ENCODE measurements around the gene GALNT10. TPM values are rescaled to one million over a fixed set of nuclear protein-coding genes. Genes with fewer than 3 reads are reported as not detected.

GALNT10 gene
- total and polyA plus RNA-seq, 2 experiments from 2014 or later, result 3.2 to 12.9 TPM

DNA sequence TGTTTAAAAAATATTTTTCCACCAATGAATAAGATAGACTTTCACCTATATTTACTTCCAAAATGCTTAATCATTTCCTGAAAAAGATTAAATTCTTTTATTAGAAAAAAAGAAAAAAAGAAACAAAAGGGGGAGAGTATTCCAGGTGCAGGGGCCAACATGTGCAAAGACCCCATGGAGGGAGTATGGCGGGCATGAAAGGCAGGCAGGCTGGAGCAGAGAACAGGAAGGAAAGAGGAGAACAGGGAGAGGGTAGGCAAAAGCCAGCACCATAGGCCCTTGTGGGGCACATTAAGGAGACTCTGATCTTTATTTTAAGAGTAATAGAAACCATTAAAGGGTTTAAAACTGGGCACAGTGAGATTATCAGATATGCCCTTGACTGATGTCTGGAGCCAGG, 238.8 kb downstream of the GALNT10 start:
- Histone ChIP-seq H3K9me2 (ENCODE audit: insufficient read depth) (no peaks in the 10 kb centered on the region), H3F3A (replicated peaks; ENCODE audit: low read depth) (no peaks in the 10 kb centered on the region), H3K4me2 (no peak overlapping the region), H3K4me3 (no peak overlapping the region), H3K79me2 (replicated peaks; ENCODE audit: insufficient read depth) (no peaks in the 10 kb centered on the region), H2AFZ (no peak overlapping the region), H4K20me1 (replicated peaks; ENCODE audit: insufficient read depth) (no peaks in the 10 kb centered on the region; the same call in 1 of the 2 replicates), H3K36me3 (ENCODE audit: insufficient read depth) (no peaks in the 10 kb centered on the region), H3K27me3 (ENCODE audit: insufficient read depth) (no peaks in the 10 kb centered on the region), H3K4me1 (ENCODE audit: insufficient read depth) (no peaks in the 10 kb centered on the region), H3K27ac (ENCODE audit: low read depth) (no peak overlapping the region)
- H3K27me3 Mint-ChIP-seq (ENCODE audit: insufficient read depth, low read depth, poor library complexity), result peaks cover 2% of the 10 kb centered on the region
- DNase-seq (ENCODE audit: low spot score), result no peak
- H3K9me3 Mint-ChIP-seq, result peaks cover 2% of the 10 kb centered on the region; the same call in 1 of the 3 replicates
- peaks cover 1% of the 10 kb centered on the region; the same call in 2 of the 3 replicates for H3K36me3 Mint-ChIP-seq (ENCODE audit: low read depth)
- H3K4me1 Mint-ChIP-seq, result no peaks in the 10 kb centered on the region
- no peak for ATAC-seq
- TF ChIP-seq EZH2phosphoT487 (IDR thresholded peaks at IDR 0.05; ENCODE audit: unreplicated experiment) (no peak), JUNB (IDR thresholded peaks at IDR 0.05; ENCODE audit: unreplicated experiment) (no peak), ETS1 (IDR thresholded peaks at IDR 0.05) (no peak)
- H3K27ac Mint-ChIP-seq, result no peak overlapping the region
- no peak overlapping the region for H3K4me3 Mint-ChIP-seq

DNA sequence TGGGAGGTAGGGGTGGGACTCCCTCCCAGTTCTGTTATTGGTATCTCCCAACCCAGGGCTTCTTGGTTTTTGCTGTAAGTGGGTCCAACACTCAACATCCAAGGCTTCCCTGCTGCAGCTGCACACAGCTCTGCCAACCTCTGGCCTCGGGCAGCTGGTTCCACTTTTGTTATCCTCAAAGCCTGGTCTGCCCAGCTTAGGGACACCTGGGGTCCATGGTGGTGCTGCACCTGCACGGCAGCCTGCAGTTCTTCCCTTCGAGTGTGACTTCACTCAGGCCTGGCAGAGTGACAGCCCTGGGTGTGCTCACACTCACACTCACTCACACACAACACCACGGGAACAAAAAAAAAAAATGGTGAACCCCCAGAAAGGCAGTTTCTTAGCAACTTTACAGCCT, 239.9 kb downstream of the GALNT10 start:
- H3K36me3 ChIP-seq (ENCODE audit: insufficient read depth), result no peaks in the 10 kb centered on the region
- Mint-ChIP-seq H3K27ac (no peak overlapping the region), H3K9me3 (peaks cover 2% of the 10 kb centered on the region; the same call in 1 of the 3 replicates), H3K27me3 (ENCODE audit: insufficient read depth, low read depth, poor library complexity) (peaks cover under 1% of the 10 kb centered on the region), H3K4me1 (no peaks in the 10 kb centered on the region), H3K36me3 (ENCODE audit: low read depth) (peaks cover 9% of the 10 kb centered on the region; the same call in 2 of the 3 replicates), H3K4me3 (no peak overlapping the region)
- no peaks in the 10 kb centered on the region; the same call in 1 of the 2 replicates for H4K20me1 ChIP-seq (replicated peaks; ENCODE audit: insufficient read depth)
- no peak for ATAC-seq
- H3K27ac ChIP-seq (ENCODE audit: low read depth), result no peak overlapping the region
- no peak overlapping the region for H3K4me3 ChIP-seq
- no peak overlapping the region for H3K4me2 ChIP-seq
- DNase-seq (ENCODE audit: low spot score), result no peak
- H3F3A ChIP-seq (replicated peaks; ENCODE audit: low read depth), result no peaks in the 10 kb centered on the region
- no peaks in the 10 kb centered on the region for H3K9me2 ChIP-seq (ENCODE audit: insufficient read depth)
- no peaks in the 10 kb centered on the region for H3K27me3 ChIP-seq (ENCODE audit: insufficient read depth)
- no peaks in the 10 kb centered on the region for H3K79me2 ChIP-seq (replicated peaks; ENCODE audit: insufficient read depth)
- H3K4me1 ChIP-seq (ENCODE audit: insufficient read depth), result no peaks in the 10 kb centered on the region
- no peak overlapping the region for H2AFZ ChIP-seq
- TF ChIP-seq JUNB (IDR thresholded peaks at IDR 0.05; ENCODE audit: unreplicated experiment), result no peak
- TF ChIP-seq CTCF (conservative IDR thresholded peaks at IDR 0.05; ENCODE audit: low read depth in 2 of 2), result no peak
- TF ChIP-seq STAT1 (IDR thresholded peaks at IDR 0.05; ENCODE audit: unreplicated experiment), result no peak
- no peak for TF ChIP-seq EZH2phosphoT487 (IDR thresholded peaks at IDR 0.05; ENCODE audit: unreplicated experiment)
- TF ChIP-seq EZH2 (IDR thresholded peaks at IDR 0.05; ENCODE audit: low read depth, unreplicated experiment), result no peak
- no peak for TF ChIP-seq ZNF331 (CRISPR knock-in tag; IDR thresholded peaks at IDR 0.05; ENCODE audit: low read depth)
- TF ChIP-seq, protein P1, sequence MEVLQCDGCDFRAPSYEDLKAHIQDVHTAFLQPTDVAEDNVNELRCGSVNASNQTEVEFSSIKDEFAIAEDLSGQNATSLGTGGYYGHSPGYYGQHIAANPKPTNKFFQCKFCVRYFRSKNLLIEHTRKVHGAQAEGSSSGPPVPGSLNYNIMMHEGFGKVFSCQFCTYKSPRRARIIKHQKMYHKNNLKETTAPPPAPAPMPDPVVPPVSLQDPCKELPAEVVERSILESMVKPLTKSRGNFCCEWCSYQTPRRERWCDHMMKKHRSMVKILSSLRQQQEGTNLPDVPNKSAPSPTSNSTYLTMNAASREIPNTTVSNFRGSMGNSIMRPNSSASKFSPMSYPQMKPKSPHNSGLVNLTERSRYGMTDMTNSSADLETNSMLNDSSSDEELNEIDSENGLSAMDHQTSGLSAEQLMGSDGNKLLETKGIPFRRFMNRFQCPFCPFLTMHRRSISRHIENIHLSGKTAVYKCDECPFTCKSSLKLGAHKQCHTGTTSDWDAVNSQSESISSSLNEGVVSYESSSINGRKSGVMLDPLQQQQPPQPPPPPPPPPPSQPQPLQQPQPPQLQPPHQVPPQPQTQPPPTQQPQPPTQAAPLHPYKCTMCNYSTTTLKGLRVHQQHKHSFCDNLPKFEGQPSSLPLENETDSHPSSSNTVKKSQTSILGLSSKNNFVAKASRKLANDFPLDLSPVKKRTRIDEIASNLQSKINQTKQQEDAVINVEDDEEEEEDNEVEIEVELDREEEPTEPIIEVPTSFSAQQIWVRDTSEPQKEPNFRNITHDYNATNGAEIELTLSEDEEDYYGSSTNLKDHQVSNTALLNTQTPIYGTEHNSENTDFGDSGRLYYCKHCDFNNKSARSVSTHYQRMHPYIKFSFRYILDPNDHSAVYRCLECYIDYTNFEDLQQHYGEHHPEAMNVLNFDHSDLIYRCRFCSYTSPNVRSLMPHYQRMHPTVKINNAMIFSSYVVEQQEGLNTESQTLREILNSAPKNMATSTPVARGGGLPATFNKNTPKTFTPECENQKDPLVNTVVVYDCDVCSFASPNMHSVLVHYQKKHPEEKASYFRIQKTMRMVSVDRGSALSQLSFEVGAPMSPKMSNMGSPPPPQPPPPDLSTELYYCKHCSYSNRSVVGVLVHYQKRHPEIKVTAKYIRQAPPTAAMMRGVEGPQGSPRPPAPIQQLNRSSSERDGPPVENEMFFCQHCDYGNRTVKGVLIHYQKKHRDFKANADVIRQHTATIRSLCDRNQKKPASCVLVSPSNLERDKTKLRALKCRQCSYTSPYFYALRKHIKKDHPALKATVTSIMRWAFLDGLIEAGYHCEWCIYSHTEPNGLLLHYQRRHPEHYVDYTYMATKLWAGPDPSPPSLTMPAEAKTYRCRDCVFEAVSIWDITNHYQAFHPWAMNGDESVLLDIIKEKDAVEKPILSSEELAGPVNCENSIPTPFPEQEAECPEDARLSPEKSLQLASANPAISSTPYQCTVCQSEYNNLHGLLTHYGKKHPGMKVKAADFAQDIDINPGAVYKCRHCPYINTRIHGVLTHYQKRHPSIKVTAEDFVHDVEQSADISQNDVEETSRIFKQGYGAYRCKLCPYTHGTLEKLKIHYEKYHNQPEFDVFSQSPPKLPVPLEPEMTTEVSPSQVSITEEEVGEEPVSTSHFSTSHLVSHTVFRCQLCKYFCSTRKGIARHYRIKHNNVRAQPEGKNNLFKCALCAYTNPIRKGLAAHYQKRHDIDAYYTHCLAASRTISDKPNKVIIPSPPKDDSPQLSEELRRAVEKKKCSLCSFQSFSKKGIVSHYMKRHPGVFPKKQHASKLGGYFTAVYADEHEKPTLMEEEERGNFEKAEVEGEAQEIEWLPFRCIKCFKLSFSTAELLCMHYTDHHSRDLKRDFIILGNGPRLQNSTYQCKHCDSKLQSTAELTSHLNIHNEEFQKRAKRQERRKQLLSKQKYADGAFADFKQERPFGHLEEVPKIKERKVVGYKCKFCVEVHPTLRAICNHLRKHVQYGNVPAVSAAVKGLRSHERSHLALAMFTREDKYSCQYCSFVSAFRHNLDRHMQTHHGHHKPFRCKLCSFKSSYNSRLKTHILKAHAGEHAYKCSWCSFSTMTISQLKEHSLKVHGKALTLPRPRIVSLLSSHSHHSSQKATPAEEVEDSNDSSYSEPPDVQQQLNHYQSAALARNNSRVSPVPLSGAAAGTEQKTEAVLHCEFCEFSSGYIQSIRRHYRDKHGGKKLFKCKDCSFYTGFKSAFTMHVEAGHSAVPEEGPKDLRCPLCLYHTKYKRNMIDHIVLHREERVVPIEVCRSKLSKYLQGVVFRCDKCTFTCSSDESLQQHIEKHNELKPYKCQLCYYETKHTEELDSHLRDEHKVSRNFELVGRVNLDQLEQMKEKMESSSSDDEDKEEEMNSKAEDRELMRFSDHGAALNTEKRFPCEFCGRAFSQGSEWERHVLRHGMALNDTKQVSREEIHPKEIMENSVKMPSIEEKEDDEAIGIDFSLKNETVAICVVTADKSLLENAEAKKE (CRISPR knock-in tag; IDR thresholded peaks at IDR 0.05), result no peak
- TF ChIP-seq NANOG (IDR thresholded peaks at IDR 0.05; ENCODE audit: borderline replicate concordance), result no peak
- TF ChIP-seq ETS1 (IDR thresholded peaks at IDR 0.05), result no peak
- TF ChIP-seq CREB1 (CRISPR knock-in tag; IDR thresholded peaks at IDR 0.05; ENCODE audit: low read depth), result no peak
- TF ChIP-seq ZNF114 (CRISPR knock-in tag; IDR thresholded peaks at IDR 0.05), result no peak
- no peak for TF ChIP-seq POLR2AphosphoS5 (IDR thresholded peaks at IDR 0.05; ENCODE audit: low read depth)

All from GM23338 (cell line).